AG04449 (cell line): ENCODE measurements around the gene DENND5A.
"Not testable (repeated sequence)": the region's sequence is repeated elsewhere in the genome, so short reads cannot be mapped to it uniquely, and the experiment has no call there.

Experiments
- CTCF ChIA-PET: fragments of 350-600 bp; formaldehyde crosslinking; extraction: SDS; loops from one replicate; lab custom pipeline; 2021; ENCODE audit warnings: antibody characterized with exemption; lab: Yijun Ruan, JAX
- POLR2A ChIA-PET: fragments of 400-600, 350-600 bp; formaldehyde crosslinking; extraction: SDS; loops from one replicate; lab custom pipeline; 2020; ENCODE audit warnings: antibody characterized with exemption, inconsistent platforms; lab: Yijun Ruan, JAX
- DNase-seq: peaks from one replicate; pipeline ENCODE4 v3.0.0-alpha.2; 2010; ENCODE audit warnings: low read depth, low spot score
- H3K4me3 ChIP-seq: 2 replicates; pipeline ENCODE4 v1.5.1; 2011; ENCODE audit warnings: low read depth, mild to moderate bottlenecking, control low read depth, low read length
- CTCF ChIP-seq: IDR thresholded peaks from one replicate; pipeline ENCODE4 v1.5.1; 2011; ENCODE audit warnings: mild to moderate bottlenecking, moderate library complexity, low read length, control low read depth, inconsistent platforms; ENCODE audit not compliant: insufficient read depth; ENCODE audit errors: missing control alignments

DENND5A gene

DNA sequence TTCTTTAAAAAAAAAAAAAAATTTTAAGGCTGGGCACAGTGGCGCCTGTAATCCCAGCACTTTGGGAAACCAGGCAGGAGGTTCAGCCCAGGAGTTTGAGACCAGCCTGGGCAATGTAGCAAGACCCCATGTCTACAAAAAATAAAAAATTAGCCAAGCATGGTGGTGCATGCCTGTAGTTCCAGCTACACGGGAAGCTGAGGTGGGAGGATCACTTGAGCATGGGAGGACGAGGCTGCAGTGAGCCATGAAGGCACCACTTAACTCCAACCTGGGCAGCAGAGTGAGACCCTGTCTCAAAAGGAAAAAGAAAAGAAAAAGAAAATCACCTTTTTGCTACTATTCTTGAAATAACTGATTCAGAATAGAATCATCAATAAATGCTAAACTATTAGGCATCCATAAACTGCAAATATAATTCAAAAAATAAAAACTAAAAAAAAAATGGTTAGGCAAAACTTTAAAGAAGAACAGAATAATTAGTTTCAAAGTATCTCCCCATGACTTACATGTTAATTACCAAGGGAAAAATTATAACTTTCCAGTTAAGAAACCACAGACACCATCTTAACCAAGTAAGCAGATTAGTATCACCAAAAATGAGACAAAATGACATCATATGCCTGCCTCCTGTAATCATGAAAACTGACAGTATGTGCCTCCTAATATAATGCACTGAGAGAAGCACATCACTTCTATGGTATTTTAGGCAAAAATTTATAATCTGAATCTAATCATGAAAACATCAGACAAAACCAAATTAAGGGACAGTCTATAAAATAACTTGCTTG is 63.6 kb downstream of the DENND5A start:
- no peak for TF ChIP-seq CTCF
- no peak overlapping the region for H3K4me3 ChIP-seq
- ChIA-PET POLR2A (no interaction called here), CTCF (no interaction called here)
- DNase-seq = no peak

DNA sequence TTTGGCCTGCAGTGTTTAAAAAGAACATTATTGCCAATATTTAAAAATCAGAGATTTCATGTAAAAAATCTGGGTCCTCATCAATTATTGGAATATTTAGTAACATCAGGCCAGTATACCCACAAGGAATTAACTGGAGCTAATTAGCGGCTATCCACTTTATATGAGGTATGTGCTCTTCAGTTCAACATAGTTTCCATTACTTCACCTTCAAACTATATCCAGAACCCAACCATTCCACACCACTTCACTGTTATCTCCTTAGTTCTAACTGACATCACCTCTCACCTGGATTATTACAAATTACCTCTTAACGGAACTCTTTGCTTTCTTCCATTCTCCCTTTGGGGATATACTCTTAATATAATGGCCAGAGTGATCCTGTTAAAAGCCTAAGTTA is 64.7 kb downstream of the DENND5A start:
- ChIA-PET POLR2A (no interaction called here), CTCF (no interaction called here)
- TF ChIP-seq CTCF = no peak

DNA sequence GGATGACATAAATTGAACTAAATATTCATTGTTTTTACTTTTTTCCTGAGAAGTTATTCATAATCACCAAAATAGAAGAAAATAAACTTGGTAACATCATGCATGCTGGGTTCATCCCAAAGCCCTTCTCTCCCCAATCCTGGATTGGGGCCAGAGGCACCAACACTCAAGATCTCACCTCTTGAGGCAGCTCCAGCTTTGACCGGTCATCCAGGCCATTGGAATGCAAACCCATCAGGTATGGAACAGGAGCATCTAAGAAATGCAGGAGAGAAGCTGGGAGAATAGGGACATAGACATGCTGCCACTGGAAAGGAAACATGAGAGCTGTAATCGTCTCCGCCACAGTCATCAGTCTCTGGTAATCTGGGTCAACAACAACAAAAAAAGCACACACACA is 71.8 kb downstream of the DENND5A start:
- POLR2A ChIA-PET = no interaction called here

More for the DNA sequence above, 64.7 kb downstream of the DENND5A start:
- no peak overlapping the region for H3K4me3 ChIP-seq
- no peak for DNase-seq

GRCh38 chr11:9192561-9192960 is 72.6 kb downstream of the DENND5A start:
- no peak overlapping the region for H3K4me3 ChIP-seq
- TF ChIP-seq CTCF = no peak
- no peak for DNase-seq
- CTCF ChIA-PET = interaction anchor here (1.0 kb wide), 1 partner anchor 10 kb away, joined by 4 read pairs; no protein-coding TSS in a partner anchor
- POLR2A ChIA-PET = no interaction called here

More for the DNA sequence above, 71.8 kb downstream of the DENND5A start:
- no peak for DNase-seq
- TF ChIP-seq CTCF = no peak
- H3K4me3 ChIP-seq = no peak overlapping the region
- CTCF ChIA-PET = no interaction called here

DNA sequence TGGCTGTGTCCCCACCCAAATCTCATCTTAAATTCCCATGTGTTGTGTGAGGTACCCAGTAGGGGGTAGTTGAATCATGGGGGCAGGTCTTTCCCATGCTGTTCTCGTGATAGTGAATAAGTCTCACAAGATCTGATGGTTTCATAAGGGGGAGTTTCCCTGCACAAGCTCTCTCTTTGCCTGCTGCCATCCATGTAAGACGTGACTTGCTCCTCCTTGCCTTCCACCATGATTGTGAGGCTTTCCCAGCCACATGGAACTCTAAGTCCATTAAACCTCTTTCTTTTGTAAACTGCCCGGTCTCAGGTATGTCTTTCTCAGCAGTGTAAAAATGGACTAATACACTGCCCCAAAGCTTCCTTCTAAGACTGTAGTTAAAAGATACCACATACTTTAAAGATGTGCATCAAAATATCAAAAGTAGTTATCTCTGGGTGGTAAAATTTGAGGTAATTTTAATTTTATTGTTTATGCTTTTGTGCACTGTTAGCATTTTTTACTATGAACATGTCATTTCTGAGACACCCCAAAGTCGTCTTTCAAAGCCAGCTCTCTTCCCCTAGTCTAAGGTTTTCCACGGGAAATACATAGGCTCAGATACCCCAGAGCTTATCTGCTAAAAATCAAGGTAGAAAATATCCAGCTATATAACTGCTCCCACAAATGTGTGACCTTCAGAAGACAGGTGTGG is 74.7 kb downstream of the DENND5A start:
- POLR2A ChIA-PET, DNase-seq, H3K4me3 ChIP-seq, CTCF ChIA-PET: not testable (repeated sequence)

GRCh38 chr11:9188860-9189259 is 76.3 kb downstream of the DENND5A start:
- DNase-seq, POLR2A ChIA-PET, H3K4me3 ChIP-seq, CTCF ChIA-PET: not testable (repeated sequence)

GRCh38 chr11:9187616-9188015 is 77.5 kb downstream of the DENND5A start:
- ChIA-PET CTCF (no interaction called here), POLR2A (no interaction called here)

More at GRCh38 chr11:9187616-9188015, 77.5 kb downstream of the DENND5A start:
- H3K4me3 ChIP-seq = no peak overlapping the region
- DNase-seq = no peak
- TF ChIP-seq CTCF = no peak
